Psoas muscle (tissue), 8 donors: ENCODE data around the gene ZNF488. TPM values are rescaled to one million over a fixed set of nuclear protein-coding genes. Genes with fewer than 3 reads are reported as not detected.

Source experiments
- ATAC-seq, 4 donors: fragments of 200-7000 bp; cut with Tn5 transposase; one replicate each; pipeline ENCODE4 v1.9.1; 2020; ENCODE audit warnings: moderate library complexity in 3 of 4, mild to moderate bottlenecking in 2 of 4
- DNase-seq, 2 donors: peaks; one replicate each; pipeline ENCODE4 v3.0.0-alpha.2; 2020
- H3K27ac ChIP-seq: fragments of 200-600 bp; one replicate; pipeline ENCODE4 v1.8.0; 2022
- H3K27me3 ChIP-seq, 3 donors: fragments of 200-600 bp in 1 of 3; one replicate each; pipeline versions ENCODE4 v1.6.1 to v1.8.0; 2013 to 2022; ENCODE audit warnings: low read length in 2 of 3, mild to moderate bottlenecking in 2 of 3, moderate library complexity in 1 of 3; ENCODE audit not compliant: insufficient read depth in 3 of 3
- H3K36me3 ChIP-seq, 2 donors: fragments of 200-600 bp in 1 of 2; one replicate each; pipeline versions ENCODE4 v1.6.1 to v1.8.0; 2013 to 2022; ENCODE audit warnings: low read depth in 1 of 2, mild to moderate bottlenecking in 1 of 2, moderate library complexity in 1 of 2; ENCODE audit not compliant: insufficient read depth in 1 of 2
- H3K4me1 ChIP-seq: fragments of 200-600 bp; one replicate; pipeline ENCODE4 v1.8.0; 2022
- H3K4me3 ChIP-seq: fragments of 200-600 bp; one replicate; pipeline ENCODE4 v1.8.0; 2022; ENCODE audit warnings: mild to moderate bottlenecking
- H3K9me3 ChIP-seq: fragments of 200-600 bp; one replicate; pipeline ENCODE4 v1.8.0; 2022
- CTCF ChIP-seq: fragments of 200-600 bp; IDR thresholded peaks from one replicate; pipeline ENCODE4 v1.8.0; 2022; ENCODE audit warnings: antibody characterized with exemption
- WGBS, 3 donors: extraction: QIAGEN DNeasy Blood & Tissue Kit; methylation state at CpG; one replicate each; pipeline versions ENCODE4 v1.1.6 to v1.1.7; 2013; 5-methylcytosine and 5-hydroxymethylcytosine counted together
- intact Hi-C, 2 donors: fragments of 100-400 bp; cut with DNase I; formaldehyde crosslinking; loops; one replicate each; pipeline versions ENCODE4 v1.11.0 to v1.14.2; 2022
- polyA plus RNA-seq, 3 donors: library from polyadenylated mRNA; stranded (reverse); fragments of 200-250 nt; gene quantifications; one replicate each; pipeline ENCODE4 v1.2.3, GENCODE V29; 2013
- total RNA-seq, 4 donors: library from RNA; stranded (reverse); fragmentation: NEBNext Ultra II Directional in 2 of 4; extraction: Animal tissue kit (Norgen Biotek cat#: 25700) in 2 of 4; gene quantifications; one replicate each; pipeline versions ENCODE4 v1.2.1 to v1.2.4, GENCODE V29; 2021 to 2023
- donor health status: healthy with polysubstance abuse.
- donor health status: DM: no; HTN: no; CAD: no; lungs with moderate emphysema.
- donor health status: Bipolar disorder and iron deficiency.
- donor health status: healthy.
- donor health status: DM: yes; HTN: yes; CAD: no.
- donor health status: DM: no; HTN: no; CAD: no.
- donor health status: DM: no; HTN: no; CAD: no.
- donor health status: DM: yes; HTN: yes; CAD: no.

ZNF488 gene
- total and polyA plus RNA-seq, 7 donors, result 0.03 to 0.15 (median 0.07) TPM; not detected in 2

GRCh38 chr10:47350671-47351640 is 33.1 kb downstream of the ZNF488 start:
- Histone ChIP-seq H3K36me3 (no peaks in the 10 kb centered on the region), H3K9me3 (no peaks in the 10 kb centered on the region), H3K27me3 (no peaks in the 10 kb centered on the region), H3K27ac (no peak overlapping the region), H3K4me3 (no peak overlapping the region), H3K4me1 (no peaks in the 10 kb centered on the region)
- TF ChIP-seq CTCF, result no peak
- 90 to 94% (median 91%) methylated on average over 39 of the region's 39 CpGs for WGBS, 3 donors
- ATAC-seq (no peak), DNase-seq (peak in 1 of 2 donors; percentile 46)
- intact Hi-C loops, result no loop called here

GRCh38 chr10:47349941-47350371 is 34.1 kb downstream of the ZNF488 start:
- H3K9me3 ChIP-seq, result no peaks in the 10 kb centered on the region
- no peaks in the 10 kb centered on the region for H3K36me3 ChIP-seq
- intact Hi-C loops, result no loop called here
- WGBS, 3 donors, result 94 to 96% (median 95%) methylated on average over 31 of the region's 31 CpGs
- DNase-seq, result peak in 1 of 2 donors; percentile 45
- no peak for ATAC-seq
- no peak for TF ChIP-seq CTCF
- H3K4me3 ChIP-seq, result no peak overlapping the region
- H3K27ac ChIP-seq, result no peak overlapping the region
- H3K4me1 ChIP-seq, result no peaks in the 10 kb centered on the region
- no peaks in the 10 kb centered on the region for H3K27me3 ChIP-seq

GRCh38 chr10:47349516-47349915 is 34.6 kb downstream of the ZNF488 start:
- WGBS, 3 donors, result 94 to 97% (median 97%) methylated on average over 22 of the region's 22 CpGs
- intact Hi-C loops, result no loop called here
- Histone ChIP-seq H3K4me3 (no peak overlapping the region), H3K27me3 (no peaks in the 10 kb centered on the region), H3K36me3 (no peaks in the 10 kb centered on the region), H3K27ac (no peak overlapping the region), H3K4me1 (no peaks in the 10 kb centered on the region), H3K9me3 (no peaks in the 10 kb centered on the region)
- TF ChIP-seq CTCF, result no peak
- DNase-seq (peak in 1 of 2 donors; percentile 28), ATAC-seq (no peak)

- Histone ChIP-seq H3K27ac (no peak overlapping the region), H3K27me3 (no peaks in the 10 kb centered on the region), H3K36me3 (no peaks in the 10 kb centered on the region), H3K4me1 (no peaks in the 10 kb centered on the region), H3K4me3 (no peak overlapping the region), H3K9me3 (no peaks in the 10 kb centered on the region)
- no peak for TF ChIP-seq CTCF
- DNase-seq, result peak in 1 of 2 donors; percentile 39
- intact Hi-C loops, result no loop called here
- 90 to 93% (median 92%) methylated on average over 36 of the region's 36 CpGs for WGBS, 3 donors
- no peak for ATAC-seq
Measured at GRCh38 chr10:47348661-47349470, 35.2 kb downstream of the ZNF488 start.
